ENCODE measurements around the gene AFMID. TPM values are rescaled to one million over a fixed set of nuclear protein-coding genes. Genes with fewer than 3 reads are reported as not detected.

The AFMID gene
- total and polyA plus RNA-seq, 8 donors: 30.7 to 53.7 (median 34.0) TPM

DNA sequence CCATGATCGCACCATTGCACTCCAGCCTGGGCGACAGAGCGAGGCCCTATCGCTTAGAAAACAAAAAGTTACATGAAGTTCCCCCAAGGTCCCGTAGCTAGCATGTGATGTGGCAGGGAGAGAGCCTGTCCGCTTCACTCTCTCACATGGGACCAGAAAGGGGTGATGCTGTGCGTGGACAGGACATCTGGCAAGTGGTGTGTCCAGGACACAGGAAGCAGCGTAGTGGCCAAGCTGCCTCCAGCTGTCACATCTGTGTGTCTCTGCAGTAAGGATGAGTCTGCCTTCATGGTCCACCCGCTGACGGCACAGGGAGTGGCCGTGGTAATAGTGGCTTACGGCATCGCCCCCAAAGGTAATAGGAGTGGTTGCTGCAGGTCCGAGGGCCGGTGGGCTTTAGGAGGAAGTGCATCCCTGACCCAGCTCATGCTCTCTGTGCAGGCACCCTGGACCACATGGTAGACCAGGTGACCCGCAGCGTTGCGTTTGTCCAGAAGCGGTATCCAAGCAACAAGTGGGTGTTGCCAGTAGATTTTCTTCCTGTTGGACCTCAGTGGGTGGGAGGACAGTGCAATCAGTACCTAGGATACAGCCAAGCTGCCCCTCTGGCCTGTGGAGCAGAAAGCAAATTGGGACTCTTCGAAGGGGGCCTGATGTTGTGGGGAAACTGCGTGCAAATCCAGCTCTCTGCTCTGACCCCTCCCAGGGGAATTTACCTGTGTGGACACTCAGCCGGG lies 17.4 kb downstream of the AFMID start:
- DNase-seq: no peak
- H3K36me3 ChIP-seq: peaks cover 0 to 10% (median 0%) of the 10 kb centered on the region in 3 donors
- H3K4me1 ChIP-seq: peaks cover 0 to 6% (median 1%) of the 10 kb centered on the region in 3 donors
- intact Hi-C loops (cut with DNase I): no loop called here
- H3K9me3 ChIP-seq: no peaks in the 10 kb centered on the region
- TF ChIP-seq, protein P1, sequence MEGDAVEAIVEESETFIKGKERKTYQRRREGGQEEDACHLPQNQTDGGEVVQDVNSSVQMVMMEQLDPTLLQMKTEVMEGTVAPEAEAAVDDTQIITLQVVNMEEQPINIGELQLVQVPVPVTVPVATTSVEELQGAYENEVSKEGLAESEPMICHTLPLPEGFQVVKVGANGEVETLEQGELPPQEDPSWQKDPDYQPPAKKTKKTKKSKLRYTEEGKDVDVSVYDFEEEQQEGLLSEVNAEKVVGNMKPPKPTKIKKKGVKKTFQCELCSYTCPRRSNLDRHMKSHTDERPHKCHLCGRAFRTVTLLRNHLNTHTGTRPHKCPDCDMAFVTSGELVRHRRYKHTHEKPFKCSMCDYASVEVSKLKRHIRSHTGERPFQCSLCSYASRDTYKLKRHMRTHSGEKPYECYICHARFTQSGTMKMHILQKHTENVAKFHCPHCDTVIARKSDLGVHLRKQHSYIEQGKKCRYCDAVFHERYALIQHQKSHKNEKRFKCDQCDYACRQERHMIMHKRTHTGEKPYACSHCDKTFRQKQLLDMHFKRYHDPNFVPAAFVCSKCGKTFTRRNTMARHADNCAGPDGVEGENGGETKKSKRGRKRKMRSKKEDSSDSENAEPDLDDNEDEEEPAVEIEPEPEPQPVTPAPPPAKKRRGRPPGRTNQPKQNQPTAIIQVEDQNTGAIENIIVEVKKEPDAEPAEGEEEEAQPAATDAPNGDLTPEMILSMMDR (IDR thresholded peaks at IDR 0.05): no peak
- 89 to 90% methylated on average over 22 of the region's 22 CpGs for WGBS, 2 donors
- no peak for FAIRE-seq
- peak in 1 of 4 donors; percentile 43 for ATAC-seq
- no peak overlapping the region for H3K27ac ChIP-seq
- no peak overlapping the region for H3K4me3 ChIP-seq
- no peaks in the 10 kb centered on the region for H3K27me3 ChIP-seq

DNA sequence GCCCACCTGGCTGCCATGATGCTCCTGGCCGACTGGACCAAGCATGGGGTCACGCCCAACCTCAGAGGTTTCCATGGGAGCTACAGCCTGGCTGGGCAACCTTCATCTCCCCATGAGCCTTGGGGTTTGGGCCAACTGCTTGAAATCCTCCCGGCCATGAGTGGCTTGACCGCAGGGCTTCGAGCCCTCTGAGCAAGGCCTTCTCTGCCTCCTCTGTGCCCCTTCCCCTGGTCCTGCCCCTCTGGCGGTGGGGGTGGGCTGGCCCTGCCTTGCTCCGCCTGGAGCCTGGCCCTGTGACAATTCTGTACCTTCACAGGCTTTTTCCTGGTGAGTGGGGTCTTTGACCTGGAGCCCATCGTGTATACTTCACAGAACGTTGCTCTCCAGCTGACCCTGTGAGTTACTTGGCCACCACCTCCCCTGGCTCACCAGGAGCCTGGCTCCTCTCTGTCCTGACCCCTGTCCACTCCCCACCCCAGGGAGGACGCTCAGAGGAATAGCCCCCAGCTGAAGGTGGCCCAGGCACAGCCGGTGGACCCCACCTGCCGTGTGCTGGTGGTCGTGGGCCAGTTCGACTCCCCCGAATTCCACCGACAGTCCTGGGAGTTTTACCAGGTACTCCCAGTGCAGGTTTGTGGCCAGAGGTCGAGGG lies 18.1 kb downstream of the AFMID start:
- FAIRE-seq (no peak), DNase-seq (no peak), ATAC-seq (peak in 1 of 4 donors; percentile 11)
- H3K36me3 ChIP-seq: peaks cover 0 to 10% (median 0%) of the 10 kb centered on the region in 3 donors
- TF ChIP-seq, protein P1 (IDR thresholded peaks at IDR 0.05): no peak
- WGBS, 2 donors: 89 to 90% methylated on average over 17 of the region's 17 CpGs
- H3K27ac ChIP-seq: no peak overlapping the region
- H3K4me1 ChIP-seq: no peaks in the 10 kb centered on the region
- intact Hi-C loops (cut with DNase I): no loop called here
- no peaks in the 10 kb centered on the region for H3K27me3 ChIP-seq
- no peaks in the 10 kb centered on the region for H3K9me3 ChIP-seq
- H3K4me3 ChIP-seq: no peak overlapping the region

DNA sequence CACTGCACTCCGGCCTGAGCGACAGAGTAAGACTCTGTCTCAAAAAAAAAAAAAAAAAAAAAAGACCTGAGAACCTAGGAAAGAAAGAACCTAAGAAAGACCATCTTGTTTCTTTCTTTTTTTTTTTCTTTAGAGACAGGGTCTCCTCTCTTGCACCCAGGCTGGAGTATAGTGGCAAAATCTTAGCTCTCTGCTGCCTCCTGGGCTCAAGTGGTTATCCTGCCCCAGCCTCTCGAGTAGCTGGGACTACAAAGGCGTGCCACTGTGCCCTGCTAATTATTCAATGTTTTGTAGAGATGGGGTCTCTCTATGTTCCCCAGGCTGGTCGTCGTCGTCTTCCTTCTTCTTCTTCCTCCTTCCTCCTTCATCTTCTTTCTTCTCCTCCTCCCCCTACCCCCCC lies 19.1 kb downstream of the AFMID start:
- Histone ChIP-seq H3K4me1 (no peaks in the 10 kb centered on the region), H3K9me3 (no peaks in the 10 kb centered on the region), H3K27me3 (no peaks in the 10 kb centered on the region), H3K27ac (no peak overlapping the region), H3K36me3 (peaks cover 0 to 10% (median 0%) of the 10 kb centered on the region in 3 donors), H3K4me3 (no peak overlapping the region)
- no peak for DNase-seq
- FAIRE-seq: no peak
- no peak for ATAC-seq
- intact Hi-C loops (cut with DNase I): no loop called here
- WGBS, 2 donors: 74 to 87% methylated on average over 7 of the region's 7 CpGs
- TF ChIP-seq, protein P1 (IDR thresholded peaks at IDR 0.05): no peak

DNA sequence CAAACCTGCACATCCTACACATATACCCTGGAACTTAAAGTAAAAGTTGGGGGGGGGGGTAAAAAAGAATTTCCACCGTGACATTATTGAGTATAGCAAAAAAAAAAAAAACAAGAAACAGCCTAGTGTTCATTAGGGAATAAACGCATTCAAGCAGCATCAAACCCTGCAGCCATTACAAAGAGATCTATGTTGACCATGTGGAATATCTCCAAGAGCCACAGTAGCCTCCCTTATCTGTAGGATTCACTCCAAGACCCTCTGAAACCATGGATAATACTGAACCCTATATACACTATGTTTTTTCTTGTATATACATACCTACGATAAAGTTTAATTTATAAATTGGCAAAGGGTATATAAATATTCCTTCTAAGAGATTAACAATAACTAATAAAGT lies 21.3 kb downstream of the AFMID start:
- Histone ChIP-seq H3K9me3 (no peaks in the 10 kb centered on the region), H3K27ac (no peak overlapping the region), H3K27me3 (no peaks in the 10 kb centered on the region), H3K36me3 (peaks cover 0 to 4% (median 0%) of the 10 kb centered on the region in 3 donors), H3K4me1 (no peaks in the 10 kb centered on the region), H3K4me3 (no peak overlapping the region)
- whole genome bisulfite sequencing, 2 donors: 59 to 65% methylated on average over 3 of the region's 3 CpGs
- no peak for FAIRE-seq
- TF ChIP-seq, protein P1 (IDR thresholded peaks at IDR 0.05): no peak
- no peak for ATAC-seq
- intact Hi-C loops (cut with DNase I): no loop called here
- DNase-seq: no peak

DNA sequence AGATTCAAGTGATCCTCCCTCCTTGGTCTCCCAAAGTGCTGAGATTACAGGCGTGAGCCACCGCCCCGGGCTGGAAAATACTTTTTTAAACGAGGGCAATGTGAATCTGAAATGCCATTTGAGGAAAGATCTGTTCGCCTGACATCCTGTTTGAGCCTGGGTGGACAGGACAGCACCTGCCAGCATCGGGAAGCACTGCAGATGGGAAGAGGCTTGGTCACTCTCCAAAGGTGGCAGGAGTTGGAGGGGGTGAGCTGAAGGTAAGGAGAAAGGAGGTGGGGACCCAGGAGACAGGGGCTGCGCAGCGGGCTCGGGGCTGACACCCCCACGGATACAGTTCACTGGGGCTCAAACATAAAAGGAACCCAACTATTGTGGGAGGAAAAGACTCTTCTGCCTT lies 22.9 kb downstream of the AFMID start:
- WGBS, 2 donors: 71 to 75% methylated on average over 10 of the region's 10 CpGs
- FAIRE-seq (no peak), ATAC-seq (no peak), DNase-seq (no peak)
- no peaks in the 10 kb centered on the region for H3K9me3 ChIP-seq
- H3K36me3 ChIP-seq: no peaks in the 10 kb centered on the region
- TF ChIP-seq, protein P1 (IDR thresholded peaks at IDR 0.05): no peak
- no peaks in the 10 kb centered on the region for H3K27me3 ChIP-seq
- no peak overlapping the region for H3K4me3 ChIP-seq
- H3K27ac ChIP-seq: no peak overlapping the region
- intact Hi-C loops (cut with DNase I): no loop called here
- peaks cover 0 to 4% (median 0%) of the 10 kb centered on the region in 3 donors for H3K4me1 ChIP-seq
